ENCODE results near the gene DIPK1B.

Gene DIPK1B

DNA sequence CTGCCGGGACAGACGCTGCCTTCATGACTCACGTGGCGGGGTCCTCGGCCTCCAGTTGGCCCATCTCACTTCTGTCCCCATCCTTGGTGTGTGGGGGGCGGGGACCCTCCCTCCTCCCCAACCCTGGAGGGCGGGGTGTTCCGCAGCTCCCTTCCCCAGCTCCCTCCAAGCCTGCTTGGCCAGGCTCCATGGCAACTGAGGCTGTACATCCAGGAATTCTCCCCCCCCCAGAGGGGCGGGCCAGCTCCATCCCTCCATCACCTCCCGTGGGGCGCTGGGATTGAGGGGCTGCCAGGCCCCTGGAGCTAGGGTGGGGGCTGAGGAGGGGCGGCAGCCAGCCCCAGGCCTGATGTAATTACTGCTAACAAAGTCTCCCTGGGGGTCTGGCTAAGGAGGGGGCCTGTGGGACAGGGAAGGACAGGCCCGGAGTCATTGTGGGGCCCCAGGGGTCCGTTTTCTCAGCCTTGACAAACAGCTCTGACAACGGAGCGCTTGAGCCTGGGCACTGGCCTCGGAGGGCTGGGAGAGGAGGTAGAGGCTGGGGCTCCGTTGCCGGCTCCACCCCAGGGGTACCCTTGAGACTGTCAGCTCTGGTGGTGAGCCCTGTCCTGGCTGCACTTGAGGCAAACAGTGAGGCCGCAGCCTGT lies 8.0 kb downstream of the DIPK1B start:
- no peak for DNase-seq (ENCODE audit: low spot score)

DNA sequence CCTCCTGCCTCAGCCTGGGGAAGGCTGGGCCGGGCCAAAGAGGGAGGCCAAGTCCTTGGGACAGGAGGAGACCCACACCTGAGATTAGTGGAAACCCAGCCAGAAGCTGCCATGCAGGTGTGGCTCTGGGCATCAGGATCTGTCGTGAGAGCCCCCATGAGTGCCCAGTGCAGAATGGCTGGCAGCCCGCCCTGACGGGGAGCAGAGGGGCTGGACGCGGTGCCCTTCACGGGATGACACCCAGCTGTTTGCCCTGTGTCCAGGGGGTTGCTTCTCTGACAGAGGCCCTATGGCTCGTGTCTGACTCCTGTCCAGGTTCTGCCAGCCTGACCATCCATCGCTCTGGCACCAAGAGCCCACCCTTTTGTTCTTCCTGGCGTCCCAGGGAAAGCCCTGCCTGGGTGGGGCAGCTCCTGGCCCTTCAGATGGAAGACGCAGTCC lies 8.5 kb downstream of the DIPK1B start:
- no peak for DNase-seq (ENCODE audit: low spot score)

DNA sequence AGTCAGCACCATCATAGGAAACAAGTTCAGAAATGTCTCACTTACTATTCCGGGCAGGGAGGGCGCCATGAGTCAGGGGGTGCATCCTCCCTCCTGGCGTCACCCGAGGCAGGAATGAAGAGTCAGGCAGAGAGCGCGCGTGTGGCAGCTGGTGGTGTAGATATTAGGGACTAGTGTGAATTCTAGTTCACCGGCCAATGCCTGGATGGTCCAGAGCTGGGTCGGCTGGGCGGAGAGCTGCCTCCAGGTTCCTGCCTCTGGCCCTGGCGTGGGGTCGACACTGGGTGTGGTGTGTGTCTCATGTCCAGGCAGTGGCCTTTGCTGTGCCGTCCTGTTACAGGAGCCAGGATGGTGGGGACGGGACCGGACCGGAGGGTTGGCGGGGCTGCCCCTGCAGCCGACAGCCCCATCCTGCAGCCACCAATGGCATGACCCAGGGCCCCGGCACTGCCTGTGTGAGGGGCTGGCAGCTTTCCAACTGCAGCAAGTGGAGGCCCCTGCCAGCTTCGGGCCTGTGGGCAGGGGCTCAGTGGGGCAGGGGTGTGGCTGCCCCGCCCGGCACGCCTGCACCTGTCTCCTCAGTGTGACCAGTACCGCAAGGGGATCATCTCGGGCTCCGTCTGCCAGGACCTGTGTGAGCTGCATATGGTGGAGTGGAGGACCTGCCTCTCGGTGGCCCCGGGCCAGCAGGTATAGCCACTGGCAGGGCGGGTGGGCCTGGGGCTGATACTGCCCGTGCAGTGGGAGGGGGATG lies 9.1 kb downstream of the DIPK1B start:
- no peak for DNase-seq (ENCODE audit: low spot score)

DNA sequence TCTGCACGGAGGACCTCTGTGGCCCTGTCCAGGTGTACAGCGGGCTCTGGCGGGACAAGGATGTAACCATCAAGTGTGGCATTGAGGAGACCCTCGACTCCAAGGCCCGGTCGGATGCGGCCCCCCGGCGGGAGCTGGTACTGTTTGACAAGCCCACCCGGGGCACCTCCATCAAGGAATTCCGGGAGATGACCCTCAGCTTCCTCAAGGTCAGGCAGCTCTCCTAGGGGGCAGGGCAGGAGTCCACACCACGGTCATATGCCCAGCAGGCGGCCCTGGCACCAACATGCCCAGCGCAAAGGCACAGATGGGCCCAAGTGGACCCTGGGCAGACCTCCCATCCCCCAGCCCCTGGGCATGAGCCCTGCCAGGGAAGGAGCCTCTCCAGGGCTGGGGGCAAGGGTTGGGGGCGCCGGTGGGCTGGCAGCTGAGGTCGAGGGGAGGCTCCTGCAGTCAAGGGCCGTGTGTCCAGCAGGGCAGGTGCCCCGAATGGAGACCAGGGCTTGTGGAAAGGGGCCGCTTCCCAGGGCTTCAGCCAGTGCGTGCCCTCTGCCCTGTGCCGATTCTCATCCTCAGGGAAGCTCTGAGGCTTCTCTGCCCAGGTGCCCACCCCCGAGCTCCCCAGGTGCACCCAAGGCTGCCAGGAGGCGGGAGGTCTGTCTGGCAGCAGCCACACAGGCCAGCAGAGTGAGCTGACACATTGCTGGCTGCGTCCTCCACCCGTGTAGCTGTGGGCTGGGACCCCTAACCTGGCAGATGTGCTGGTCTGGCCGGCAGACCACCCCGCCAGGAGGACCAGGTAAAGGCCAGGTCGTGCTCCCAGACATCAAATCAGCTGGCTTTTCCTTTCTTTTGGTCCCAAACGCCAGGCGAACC lies 10.0 kb downstream of the DIPK1B start:
- no peak for DNase-seq (ENCODE audit: low spot score)

DNA sequence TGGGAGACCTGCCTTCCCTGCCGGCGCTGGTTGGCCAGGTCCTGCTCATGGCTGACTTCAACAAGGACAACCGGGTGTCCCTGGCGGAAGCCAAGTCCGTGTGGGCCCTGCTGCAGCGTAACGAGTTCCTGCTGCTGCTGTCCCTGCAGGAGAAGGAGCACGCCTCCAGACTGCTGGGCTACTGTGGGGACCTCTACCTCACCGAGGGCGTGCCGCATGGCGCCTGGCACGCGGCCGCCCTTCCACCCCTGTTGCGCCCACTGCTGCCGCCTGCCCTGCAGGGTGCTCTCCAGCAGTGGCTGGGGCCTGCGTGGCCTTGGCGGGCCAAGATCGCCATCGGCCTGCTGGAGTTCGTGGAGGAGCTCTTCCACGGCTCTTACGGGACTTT lies 10.6 kb downstream of the DIPK1B start:
- DNase-seq (ENCODE audit: low spot score): no peak

DNA sequence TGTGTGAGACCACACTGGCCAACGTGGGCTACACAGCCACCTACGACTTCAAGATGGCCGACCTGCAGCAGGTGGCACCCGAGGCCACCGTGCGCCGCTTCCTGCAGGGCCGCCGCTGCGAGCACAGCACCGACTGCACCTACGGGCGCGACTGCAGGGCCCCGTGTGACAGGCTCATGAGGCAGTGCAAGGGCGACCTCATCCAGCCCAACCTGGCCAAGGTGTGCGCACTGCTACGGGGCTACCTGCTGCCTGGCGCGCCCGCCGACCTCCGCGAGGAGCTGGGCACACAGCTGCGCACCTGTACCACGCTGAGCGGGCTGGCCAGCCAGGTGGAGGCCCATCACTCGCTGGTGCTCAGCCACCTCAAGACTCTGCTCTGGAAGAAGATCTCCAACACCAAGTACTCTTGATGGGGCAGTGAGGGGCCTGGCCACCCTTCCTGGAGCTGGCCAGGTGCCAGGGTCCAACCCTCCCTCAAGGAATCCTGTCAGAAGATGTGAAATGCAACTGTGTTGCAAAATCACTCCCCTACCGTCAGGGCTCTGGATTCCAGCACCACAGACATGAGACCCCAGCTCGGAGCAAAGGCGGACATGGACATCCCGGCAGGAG lies 11.1 kb downstream of the DIPK1B start:
- no peak for DNase-seq (ENCODE audit: low spot score)

DNA sequence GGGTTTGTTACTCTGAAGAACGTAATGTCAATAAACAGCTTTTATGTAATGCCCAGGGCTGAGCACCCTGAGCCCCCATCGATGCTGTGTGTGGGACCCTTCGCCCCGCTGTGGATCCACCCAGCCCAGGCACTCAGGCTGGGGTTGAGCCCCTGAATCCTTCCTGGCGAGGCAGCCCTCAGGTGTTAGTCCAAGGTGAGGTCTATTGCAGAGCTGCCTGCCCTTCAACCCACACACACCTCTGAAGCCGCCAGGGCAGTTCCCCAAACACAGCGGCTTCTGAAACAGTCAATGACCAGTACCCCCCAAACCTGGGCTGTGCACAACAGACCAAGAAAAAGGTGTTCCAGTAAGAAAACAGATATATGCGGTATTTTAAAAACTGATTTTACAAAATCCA lies 11.6 kb downstream of the DIPK1B start:
- DNase-seq (ENCODE audit: low spot score): no peak

DNA sequence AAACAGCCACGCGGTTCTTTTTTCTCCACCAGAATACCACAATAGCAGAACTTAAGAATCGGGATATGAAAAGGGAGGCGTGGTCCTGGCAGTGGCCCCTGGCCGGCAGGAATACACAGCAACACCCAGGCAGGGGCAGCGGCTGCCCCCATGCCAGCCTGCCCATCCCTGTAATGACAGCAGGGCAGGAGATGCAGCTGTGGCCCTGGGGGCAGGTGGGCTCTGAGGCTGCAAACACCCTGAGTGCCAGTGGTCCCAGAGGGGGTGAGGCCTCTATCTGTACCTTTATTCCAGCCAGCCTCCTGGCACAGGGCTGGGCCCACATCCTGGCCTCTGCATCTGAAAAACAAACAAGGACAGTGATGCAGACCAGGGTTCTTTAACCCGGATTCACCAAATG lies 12.4 kb downstream of the DIPK1B start:
- DNase-seq (ENCODE audit: low spot score): no peak

DNA sequence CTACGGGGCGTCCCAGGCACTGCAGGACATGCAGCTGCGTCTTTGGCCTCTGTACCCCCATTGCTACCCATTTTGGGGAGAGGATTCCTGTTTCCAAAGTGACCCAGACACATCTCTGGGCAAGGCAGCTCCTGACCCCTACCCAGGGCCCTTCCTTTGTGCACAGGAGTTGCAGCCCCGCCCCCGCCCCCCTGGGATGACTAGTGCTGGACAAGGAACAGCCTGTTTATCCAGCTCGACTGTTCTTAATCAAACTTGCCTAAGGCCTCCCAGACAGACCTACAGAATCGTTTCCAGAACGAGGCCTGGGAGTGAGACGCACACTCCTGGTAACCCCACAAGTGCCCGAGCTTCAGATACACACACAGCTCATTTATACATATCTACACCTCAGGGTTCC lies 13.2 kb downstream of the DIPK1B start:
- DNase-seq (ENCODE audit: low spot score): no peak

DNA sequence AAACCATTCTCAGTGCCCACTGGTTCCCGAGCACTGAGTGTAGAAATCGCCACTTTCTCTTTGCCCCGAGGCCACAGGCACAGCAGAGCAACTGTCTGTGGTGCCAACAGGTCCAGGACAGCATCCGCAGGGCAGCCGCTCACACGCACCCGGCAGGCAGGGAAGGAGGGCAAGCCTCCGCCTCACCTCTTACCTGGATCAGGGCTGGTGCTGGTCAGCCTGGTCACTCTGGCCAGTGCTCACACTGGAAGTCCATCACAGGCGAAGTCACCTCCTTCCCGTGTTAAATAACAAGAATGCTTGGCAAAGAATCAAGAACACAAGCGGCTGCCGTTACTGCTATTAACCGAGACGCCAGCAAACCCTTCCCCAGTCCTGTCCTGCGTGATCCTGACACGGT lies 13.7 kb downstream of the DIPK1B start:
- DNase-seq (ENCODE audit: low spot score): no peak

DNA sequence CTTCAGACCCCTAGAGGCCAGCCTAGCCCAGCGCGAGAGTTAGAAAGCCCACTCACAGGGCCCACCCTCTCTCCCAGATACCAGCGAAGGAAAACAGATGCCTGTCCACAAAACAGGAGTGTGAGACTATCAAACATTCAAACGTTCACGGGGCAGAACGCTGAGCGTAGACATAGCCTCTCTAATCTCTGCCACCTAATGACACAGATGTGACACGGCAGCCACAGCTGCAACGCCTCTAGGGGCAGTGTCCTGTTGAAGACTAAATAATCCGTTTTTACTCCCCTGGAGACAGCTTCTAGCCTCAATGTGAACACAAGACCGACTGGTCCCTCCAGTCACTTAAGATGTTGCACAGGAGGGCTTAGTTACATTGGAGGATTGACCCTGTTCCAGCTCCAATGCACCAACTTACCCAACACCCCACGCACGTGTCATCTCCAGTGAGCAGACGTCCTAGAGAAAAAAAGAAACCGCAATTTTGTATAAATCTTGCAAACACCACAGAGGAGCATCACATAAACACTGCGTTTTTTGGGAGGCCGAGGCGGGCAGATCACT lies 14.3 kb downstream of the DIPK1B start:
- DNase-seq (ENCODE audit: low spot score): peak; percentile 55

DNA sequence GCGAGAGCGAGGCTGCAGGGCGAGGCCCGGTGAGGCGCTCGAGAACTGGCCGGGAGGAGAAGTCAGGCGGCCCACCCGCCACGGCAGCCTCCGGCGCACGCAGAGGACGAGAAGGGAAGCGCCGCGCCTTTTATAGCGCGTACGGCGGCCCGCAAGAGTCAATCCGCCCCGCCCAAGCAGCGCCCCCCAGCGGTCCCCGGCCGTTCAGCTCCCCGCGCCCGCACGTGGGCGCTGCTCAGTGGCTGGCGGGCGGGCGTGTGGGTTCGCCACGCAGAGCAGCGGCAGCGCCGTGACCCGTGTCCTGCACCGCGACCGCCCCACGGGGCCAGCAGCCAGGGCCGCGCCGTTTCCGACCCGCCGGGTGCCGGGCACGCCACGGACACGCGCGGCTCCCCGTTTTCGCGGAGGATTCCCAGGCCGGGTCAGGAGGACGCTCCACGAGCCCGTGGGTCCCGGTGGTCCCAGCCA lies 15.7 kb downstream of the DIPK1B start:
- peak; percentile 93 for DNase-seq (ENCODE audit: low spot score)

DNA sequence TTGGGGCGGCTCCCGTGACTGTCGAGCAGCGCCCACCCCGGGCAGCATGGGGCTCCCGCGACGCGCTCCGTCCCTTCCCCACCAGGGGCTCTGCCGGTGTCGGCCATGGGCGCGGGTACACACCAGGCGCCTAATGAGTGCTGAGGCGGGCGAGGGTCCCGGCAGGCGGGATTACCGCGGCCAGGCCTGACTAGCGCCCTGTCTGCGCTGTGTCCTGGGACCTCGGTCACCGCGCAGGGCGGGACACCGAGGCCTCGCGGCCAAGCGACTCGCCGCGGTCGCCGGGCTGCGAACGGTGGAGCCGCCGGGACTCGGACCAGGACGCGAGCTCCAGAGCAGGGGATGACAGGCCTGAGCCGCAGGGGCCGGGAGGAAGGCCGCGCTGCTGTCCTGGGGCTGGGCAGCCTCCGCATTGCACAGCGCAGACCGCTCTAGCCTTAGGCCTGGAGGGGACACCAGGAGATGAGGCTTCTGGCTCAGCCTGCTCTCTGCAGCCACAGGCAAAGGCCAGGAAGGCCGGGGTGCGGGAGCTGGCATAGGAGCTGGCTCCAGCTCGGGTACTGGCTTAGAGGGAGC lies 16.3 kb downstream of the DIPK1B start:
- no peak for DNase-seq (ENCODE audit: low spot score)

DNA sequence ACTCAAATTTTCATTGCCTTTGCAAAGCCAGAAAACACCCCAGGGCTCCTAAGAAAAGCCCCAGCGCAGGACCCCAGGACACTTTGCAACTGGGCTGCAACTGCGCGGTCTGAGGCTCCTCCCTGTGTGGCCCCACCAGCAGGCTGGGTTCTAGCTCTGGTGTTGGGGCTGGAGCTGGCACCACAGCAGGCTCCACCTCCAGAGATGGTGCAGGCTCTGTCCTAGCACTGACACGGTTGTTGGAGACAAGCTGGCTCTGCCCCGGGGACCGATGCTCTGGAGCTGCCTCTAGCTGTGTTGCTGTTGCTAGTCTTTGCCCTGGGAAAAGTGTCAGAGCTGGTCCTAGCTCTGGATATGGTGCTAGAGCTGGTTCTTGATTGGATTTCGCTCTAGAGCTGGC lies 16.8 kb downstream of the DIPK1B start:
- no peak for DNase-seq (ENCODE audit: low spot score)

DNA sequence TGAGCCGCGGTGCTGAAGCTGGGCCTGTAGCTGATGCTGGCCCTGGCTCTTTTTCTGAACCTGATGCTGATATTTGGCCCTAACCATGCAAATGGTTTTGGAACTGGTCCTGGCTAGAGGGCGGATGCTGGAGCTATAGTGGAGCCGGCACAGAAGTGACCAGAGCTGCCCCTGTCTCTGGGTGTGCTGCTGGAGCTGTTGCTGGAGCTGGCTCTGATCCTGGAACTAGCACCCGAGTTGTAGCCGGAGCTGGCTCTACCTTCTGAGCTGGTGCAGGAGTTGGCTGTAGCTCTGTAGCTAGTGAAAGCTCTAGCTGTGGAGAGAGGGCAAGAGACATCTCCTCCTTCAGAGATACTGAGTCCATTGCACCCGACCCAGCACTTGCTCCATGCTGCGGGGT lies 17.6 kb downstream of the DIPK1B start:
- no peak for DNase-seq (ENCODE audit: low spot score)

DNA sequence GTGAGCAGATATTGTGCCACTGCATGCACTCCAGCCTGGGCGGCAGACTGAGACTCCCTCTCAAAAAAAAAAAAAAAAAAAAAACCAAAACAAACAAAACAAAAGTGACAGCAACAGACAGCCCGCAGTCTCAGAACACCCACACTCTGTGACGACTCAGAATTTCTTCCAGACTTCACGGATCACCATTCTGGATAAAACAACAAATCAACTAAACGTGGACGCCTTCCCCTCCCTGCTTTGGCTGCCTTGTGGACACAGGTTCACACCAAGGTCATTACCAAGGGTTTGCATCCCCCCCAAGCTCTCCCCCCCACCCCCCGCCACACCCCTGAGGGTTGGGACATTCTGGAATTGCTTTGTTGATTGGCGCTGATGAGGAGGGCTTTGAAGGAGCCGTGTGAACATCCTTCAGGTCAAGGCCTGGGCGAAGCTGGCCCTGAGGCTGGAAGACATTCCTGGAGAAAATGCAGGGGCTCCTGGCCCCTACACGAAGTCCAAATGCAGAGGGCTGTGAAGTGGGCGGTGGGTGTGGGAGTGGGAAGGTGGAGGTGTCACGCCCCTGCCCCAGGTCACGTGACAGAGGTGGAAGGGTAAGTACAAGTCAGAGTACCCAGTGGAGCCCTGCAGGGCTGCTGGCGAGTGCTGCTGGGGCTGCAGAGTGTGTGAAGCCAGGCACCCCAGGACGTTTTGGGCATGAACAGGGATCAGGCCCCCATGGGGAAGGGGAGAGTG lies 20.2 kb downstream of the DIPK1B start:
- no peak for DNase-seq (ENCODE audit: low spot score)

DNA sequence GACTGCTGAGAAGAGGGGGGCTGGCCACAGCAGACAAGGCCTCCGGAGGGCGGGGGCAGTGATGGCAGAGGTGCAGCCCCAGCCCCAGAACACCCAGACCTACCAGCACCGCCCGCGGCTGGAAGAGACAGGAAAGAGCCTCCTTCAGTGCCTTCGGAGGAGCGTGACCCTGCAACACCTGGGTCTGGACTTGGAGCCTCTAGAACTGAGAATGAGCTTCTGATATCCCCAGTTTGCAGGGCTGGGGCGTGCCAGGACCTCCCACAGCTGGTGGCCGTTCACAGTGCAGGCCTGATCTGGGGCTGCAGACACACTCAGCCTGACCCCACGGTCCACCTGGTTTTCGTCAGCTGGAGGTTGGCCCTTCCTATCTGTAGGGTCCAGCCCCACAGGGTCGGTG lies 21.2 kb downstream of the DIPK1B start:
- no peak for DNase-seq (ENCODE audit: low spot score)

DNA sequence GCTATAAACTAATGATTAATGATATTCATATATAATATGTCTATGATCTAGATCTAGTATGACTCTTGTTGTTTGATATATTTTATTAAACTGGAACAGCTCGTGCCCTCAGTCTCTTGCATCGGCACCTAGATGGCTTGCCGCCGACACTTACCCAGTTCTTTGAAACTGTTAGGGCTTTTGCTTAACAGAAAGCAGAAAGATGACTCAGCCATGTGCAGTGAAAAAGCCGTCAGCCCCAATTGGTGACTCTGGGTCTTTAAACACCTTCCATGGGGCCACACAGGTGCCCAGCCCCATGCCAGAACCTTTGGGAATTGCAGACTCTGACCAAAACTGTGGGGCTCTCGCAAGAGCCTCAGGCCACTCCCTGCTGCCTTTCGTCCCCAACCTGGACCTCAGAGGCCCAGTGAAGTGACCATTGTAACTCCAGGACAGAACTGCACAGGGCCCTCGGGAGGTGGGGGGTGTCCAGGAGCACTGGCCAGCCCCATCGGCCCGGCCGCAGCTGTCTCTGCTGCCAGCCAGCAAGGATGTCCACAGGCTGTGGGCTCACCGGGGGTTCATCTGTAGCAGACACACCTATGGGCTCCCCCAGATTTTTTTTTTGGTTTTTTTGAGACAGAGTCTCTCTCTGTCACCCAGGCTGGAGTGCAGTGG lies 22.6 kb downstream of the DIPK1B start:
- no peak for DNase-seq (ENCODE audit: low spot score)

DNA sequence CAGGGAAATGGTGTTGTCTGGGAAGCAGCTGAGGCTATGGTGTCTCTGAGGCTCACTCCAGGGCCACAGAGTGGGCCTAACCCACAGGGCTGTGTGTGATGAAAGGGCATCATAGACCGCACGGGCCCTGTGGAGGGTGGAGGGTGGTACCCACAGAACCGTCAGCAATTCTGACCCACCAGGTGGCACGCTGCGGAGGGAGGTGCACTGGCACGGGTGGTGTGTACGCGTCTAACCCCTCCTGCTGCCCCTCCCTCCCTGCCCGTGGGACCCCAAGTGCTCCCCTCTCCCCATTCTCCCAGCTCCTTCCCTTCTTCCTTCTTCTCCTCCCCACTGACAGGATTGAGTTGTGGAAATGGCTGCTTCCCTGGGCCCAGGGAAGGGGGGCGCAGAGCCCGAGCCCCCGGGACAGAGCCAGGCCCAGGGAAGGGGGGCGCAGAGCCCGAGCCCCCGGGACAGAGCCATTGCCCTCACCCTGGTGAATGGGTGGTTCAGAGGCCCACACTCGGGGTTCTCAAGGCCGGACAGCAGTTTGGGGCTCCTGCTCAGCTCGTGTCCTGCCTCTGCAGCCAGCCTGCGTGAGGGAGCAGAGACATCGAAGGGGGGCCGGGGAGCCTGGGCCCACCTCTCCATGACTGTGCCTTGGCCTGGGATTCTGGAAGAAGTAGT lies 23.6 kb downstream of the DIPK1B start:
- DNase-seq (ENCODE audit: low spot score): no peak

DNA sequence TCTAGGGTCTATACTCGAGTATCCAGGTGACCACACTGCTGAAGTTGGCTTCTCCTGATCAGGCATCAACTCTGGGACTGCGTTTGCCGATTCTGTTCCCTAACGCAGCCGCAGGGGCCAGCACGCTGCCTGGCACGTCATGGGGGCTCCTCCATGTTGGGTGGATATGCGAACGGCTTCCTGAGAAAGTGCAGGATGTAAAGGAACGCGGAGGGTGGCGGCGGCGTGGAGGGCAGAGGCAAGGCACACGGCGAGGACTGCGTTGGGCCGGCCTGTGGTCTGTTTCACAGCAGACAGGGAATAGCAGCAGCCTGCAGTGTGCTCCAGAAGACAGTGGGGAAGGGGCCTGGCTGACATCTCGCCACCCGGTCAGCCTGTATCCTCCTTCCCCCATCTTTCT lies 26.6 kb downstream of the DIPK1B start:
- DNase-seq (ENCODE audit: low spot score): no peak

Data from CD4-positive, alpha-beta T cell treated with Interleukin-15 for 4 hours (primary cell).